Measurements from ENCODE around the gene MREG. TPM values are rescaled to one million over a fixed set of nuclear protein-coding genes. Genes with fewer than 3 reads are reported as not detected.

Gene MREG
- total and polyA plus RNA-seq, 10 of the 15 experiments (the other 5 are each of a cell fraction or from before 2014, with no cell fraction given) = 6.9 to 45.0 (median 28.5) TPM

DNA sequence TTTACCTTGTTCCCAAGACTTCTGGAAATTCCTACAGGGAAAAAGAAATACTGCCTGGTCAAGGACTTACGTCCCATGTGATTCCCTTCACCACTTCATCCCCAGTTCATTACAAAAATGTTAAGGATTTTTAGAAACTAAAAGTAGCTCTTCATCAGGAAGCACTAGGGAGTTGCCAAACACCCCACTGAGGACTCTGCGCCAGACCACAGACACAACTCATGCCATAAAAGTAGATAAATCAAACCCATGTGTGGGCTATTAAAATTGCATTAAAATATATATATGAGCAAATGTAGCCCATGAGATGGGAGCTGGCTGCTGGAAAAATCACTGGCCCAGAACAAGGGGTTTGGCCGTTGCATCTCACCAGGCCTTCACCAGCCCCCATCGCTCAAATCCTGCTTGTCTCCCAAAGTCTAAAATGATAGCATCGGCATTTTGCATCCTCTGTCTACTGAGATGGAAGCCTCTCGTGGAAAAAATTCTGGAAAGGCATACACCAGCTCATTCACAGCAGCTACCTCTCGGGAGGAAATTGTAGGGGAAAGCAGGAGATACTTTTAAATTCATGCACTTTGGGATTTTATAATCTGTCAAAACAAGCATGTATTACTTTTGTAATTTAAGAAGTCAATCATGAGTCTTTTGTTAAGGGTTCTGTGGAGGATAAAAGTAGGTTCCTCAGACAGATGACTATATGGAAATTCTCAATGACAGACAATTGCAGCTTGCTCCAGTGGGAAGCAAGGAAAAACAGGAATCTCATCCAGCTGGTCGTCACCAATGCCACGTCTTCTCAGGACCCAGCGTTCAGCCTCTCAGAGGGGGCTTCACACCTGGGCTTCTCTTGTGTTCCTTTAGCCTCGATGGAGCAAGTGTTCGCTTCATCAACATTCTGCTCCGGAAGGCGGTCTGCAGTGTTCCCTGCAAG is 113.9 kb downstream of the MREG start:
- Histone ChIP-seq H3K27ac (ENCODE audit: control insufficient read depth, insufficient read depth) (no peak overlapping the region), H2AFZ (ENCODE audit: control insufficient read depth, low read depth, low read length) (no peak overlapping the region), H3K4me3 (no peak overlapping the region), H3K36me3 (ENCODE audit: control insufficient read depth in 2 of 2, insufficient read depth in 2 of 2, low read length in 1 of 2) (no peaks in the 10 kb centered on the region), H3K79me2 (ENCODE audit: control insufficient read depth, insufficient read depth, low read length) (no peaks in the 10 kb centered on the region), H3K4me2 (ENCODE audit: control insufficient read depth, insufficient read depth) (no peak overlapping the region), H3K9ac (ENCODE audit: control insufficient read depth, insufficient read depth, low read length) (no peak overlapping the region), H3K27me3 (replicated peaks in 1 of 2; ENCODE audit: control insufficient read depth in 2 of 2, insufficient read depth in 2 of 2, low read length in 1 of 2) (no peaks in the 10 kb centered on the region), H4K20me1 (ENCODE audit: control insufficient read depth, insufficient read depth) (no peaks in the 10 kb centered on the region), H3K4me1 (ENCODE audit: control insufficient read depth, insufficient read depth, low read length) (no peaks in the 10 kb centered on the region), H3K9me3 (replicated peaks; ENCODE audit: control insufficient read depth, insufficient read depth, low read length) (no peaks in the 10 kb centered on the region)
- WGBS (ENCODE audit: insufficient coverage, insufficient replicate concordance, low lambda C conversion rate, missing lambda C conversion rate) = 62% methylated on average over 14 of the region's 14 CpGs
- intact Hi-C loops (cut with micrococcal nuclease; ENCODE audit: unreplicated experiment) = no loop called here
- BruUV-seq (replicated peaks) = no TSS peak
- ChIA-PET POLR2A (interaction anchor here (0.5 to 1.6 kb wide), 4 partner anchors 9 to 1528 kb away, joined by 3 to 6 read pairs (median 4); no protein-coding TSS in a partner anchor), RAD21 (ENCODE audit: unreplicated experiment) (interaction anchor here (1.1 to 4.3 kb wide), 2 partner anchors 14 to 459 kb away, joined by 3 to 19 read pairs; no protein-coding TSS in a partner anchor), SMC1A (ENCODE audit: uncharacterized antibody, unreplicated experiment) (interaction anchor here (0.6 to 2.6 kb wide), 5 partner anchors 9 to 68 kb away, joined by 3 to 9 read pairs (median 3); no protein-coding TSS in a partner anchor), CTCF (interaction anchor here (1.2 to 1.6 kb wide), 4 partner anchors 9 to 28 kb away, joined by 3 to 4 read pairs (median 3); no protein-coding TSS in a partner anchor)
- in situ Hi-C loops (cut with MboI) = loop anchor here (25.0 kb wide), 1 partner anchor 437 kb away; no protein-coding TSS in a partner anchor
- ATAC-seq = no peak
- no peak for DNase-seq (ENCODE audit: low read depth, low spot score)
- no peak for FAIRE-seq
- no peak for TF ChIP-seq NFYB (IDR thresholded peaks at IDR 0.05; ENCODE audit: insufficient read depth, low read depth, low read length)
- TF ChIP-seq E2F4 (IDR thresholded peaks at IDR 0.05; ENCODE audit: low read depth, low read length) = no peak
- no peak for TF ChIP-seq EED (IDR thresholded peaks at IDR 0.05; ENCODE audit: low read depth)
- TF ChIP-seq USF2 (IDR thresholded peaks at IDR 0.05; ENCODE audit: borderline replicate concordance, low read depth, low read length) = no peak
- no peak for TF ChIP-seq YBX1 (IDR thresholded peaks at IDR 0.05)
- TF ChIP-seq POU2F2 (IDR thresholded peaks at IDR 0.05; ENCODE audit: borderline replicate concordance, low read depth, low read length) = no peak
- no peak for TF ChIP-seq RELA (IDR thresholded peaks at IDR 0.05; ENCODE audit: borderline replicate concordance, partially characterized antibody)
- TF ChIP-seq EZH2 (IDR thresholded peaks at IDR 0.05; ENCODE audit: borderline replicate concordance, control insufficient read depth, low read depth, low read length) = no peak
- TF ChIP-seq RUNX3 (IDR thresholded peaks at IDR 0.05; ENCODE audit: low read length) = no peak
- TF ChIP-seq KDM1A (IDR thresholded peaks at IDR 0.05; ENCODE audit: borderline replicate concordance) = no peak
- TF ChIP-seq RCOR1 (conservative IDR thresholded peaks at IDR 0.05; ENCODE audit: low read depth, low read length) = no peak
- no peak for TF ChIP-seq RB1 (IDR thresholded peaks at IDR 0.05; ENCODE audit: borderline replicate concordance)
- no peak for TF ChIP-seq MYC (IDR thresholded peaks at IDR 0.05; ENCODE audit: insufficient read depth, insufficient read length, insufficient replicate concordance, low read length, severe bottlenecking)
- TF ChIP-seq, protein P1, sequence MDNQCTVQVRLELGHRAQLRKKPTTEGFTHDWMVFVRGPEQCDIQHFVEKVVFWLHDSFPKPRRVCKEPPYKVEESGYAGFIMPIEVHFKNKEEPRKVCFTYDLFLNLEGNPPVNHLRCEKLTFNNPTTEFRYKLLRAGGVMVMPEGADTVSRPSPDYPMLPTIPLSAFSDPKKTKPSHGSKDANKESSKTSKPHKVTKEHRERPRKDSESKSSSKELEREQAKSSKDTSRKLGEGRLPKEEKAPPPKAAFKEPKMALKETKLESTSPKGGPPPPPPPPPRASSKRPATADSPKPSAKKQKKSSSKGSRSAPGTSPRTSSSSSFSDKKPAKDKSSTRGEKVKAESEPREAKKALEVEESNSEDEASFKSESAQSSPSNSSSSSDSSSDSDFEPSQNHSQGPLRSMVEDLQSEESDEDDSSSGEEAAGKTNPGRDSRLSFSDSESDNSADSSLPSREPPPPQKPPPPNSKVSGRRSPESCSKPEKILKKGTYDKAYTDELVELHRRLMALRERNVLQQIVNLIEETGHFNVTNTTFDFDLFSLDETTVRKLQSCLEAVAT (IDR thresholded peaks at IDR 0.05) = no peak
- TF ChIP-seq POLR2AphosphoS5 (IDR thresholded peaks at IDR 0.05; ENCODE audit: low read length) = no peak
